K562 (cell line): ENCODE results near the gene SLC22A15.

Source experiments
- CREB1 ChIP-seq, 2 experiments: sonication (generic) in 1 of 2; formaldehyde crosslinking in 1 of 2; IDR thresholded peaks; 2 replicates each; pipeline versions ENCODE4 v1.6.1 to v1.8.0; 2012 to 2022; ENCODE audit warnings: inconsistent platforms in 1 of 2, mild to moderate bottlenecking in 1 of 2, missing genetic modification reagents in 1 of 2, moderate library complexity in 1 of 2
- CTCF ChIP-seq, 3 experiments: IDR thresholded peaks in 2 of 3; conservative IDR thresholded peaks in 1 of 3; 2 replicates each; pipeline ENCODE4 v1.5.1; 2011 to 2012; ENCODE audit warnings: low read length in 3 of 3, mild to moderate bottlenecking in 3 of 3, control low read depth in 2 of 3, improper control_type of control experiment in 1 of 3, inconsistent platforms in 1 of 3, low read depth in 1 of 3, mixed read lengths in 1 of 3, moderate library complexity in 1 of 3; ENCODE audit not compliant: insufficient read depth in 2 of 3
- GABPA ChIP-seq: fragments of 200-800 bp; sonication (Bioruptor generic); conservative IDR thresholded peaks from 2 replicates; pipeline ENCODE4 v1.6.1; 2016; ENCODE audit warnings: low read depth, missing genetic modification characterization, missing compliant biosample characterization
- POLR2AphosphoS5 ChIP-seq: IDR thresholded peaks from 2 replicates; pipeline ENCODE4 v1.6.1; 2011; ENCODE audit warnings: mild to moderate bottlenecking, low read depth, low read length, moderate library complexity; ENCODE audit not compliant: control insufficient read depth, insufficient read depth
- RAD21 ChIP-seq, 2 experiments: fragments of 250-450 bp in 1 of 2; fragments of 450-650 bp in 1 of 2; sonication (Bioruptor Pico) in 1 of 2; formaldehyde crosslinking in 1 of 2; IDR thresholded peaks in 1 of 2; conservative IDR thresholded peaks in 1 of 2; 2 replicates each; pipeline versions ENCODE4 v1.4.0 to v1.8.0; 2020 to 2022; ENCODE audit warnings: mild to moderate bottlenecking in 2 of 2, moderate library complexity in 1 of 2
- RBFOX2 ChIP-seq: fragments of 200-400 bp; formaldehyde crosslinking; IDR thresholded peaks from 2 replicates; pipeline ENCODE4 v1.6.1; 2017; ENCODE audit warnings: low read depth, mild to moderate bottlenecking, low read length, moderate library complexity
- REST ChIP-seq, 2 experiments: fragments of 450-650 bp; formaldehyde crosslinking in 1 of 2; IDR thresholded peaks; 2 replicates each; pipeline versions ENCODE4 v1.4.0 to v1.6.1; 2014 to 2020; ENCODE audit warnings: mild to moderate bottlenecking in 2 of 2, borderline replicate concordance in 1 of 2, low read depth in 1 of 2
- SAFB2 ChIP-seq: fragments of 200-400 bp; formaldehyde crosslinking; IDR thresholded peaks from 2 replicates; pipeline ENCODE4 v1.6.1; 2018; ENCODE audit warnings: borderline replicate concordance, low read length, low read depth, moderate library complexity; ENCODE audit not compliant: severe bottlenecking
- ZKSCAN1 ChIP-seq: fragments of 150-350 bp; IDR thresholded peaks from 2 replicates; pipeline ENCODE4 v1.6.1; 2016; ENCODE audit warnings: low read depth, low read length
- ZNF121 ChIP-seq: sonication (generic); formaldehyde crosslinking; conservative IDR thresholded peaks from 2 replicates; pipeline ENCODE4 v1.8.0; 2022; ENCODE audit warnings: missing genetic modification reagents
- ZNF76 ChIP-seq: fragments of 250-450 bp; sonication (Bioruptor Pico); IDR thresholded peaks from 2 replicates; pipeline ENCODE4 v1.4.0; 2020; ENCODE audit warnings: mild to moderate bottlenecking, moderate library complexity, borderline replicate concordance
- TF ChIP-seq, protein P1 (sequence below): fragments of 450-650 bp; conservative IDR thresholded peaks from 2 replicates; pipeline ENCODE4 v1.6.1; 2016; ENCODE audit warnings: missing genetic modification characterization, low read depth, mild to moderate bottlenecking, missing compliant biosample characterization, moderate library complexity

- TF ChIP-seq CTCF (IDR thresholded peaks at IDR 0.05 in 2 of 3, conservative IDR thresholded peaks at IDR 0.05 in 1 of 3; ENCODE audit: insufficient read depth in 2 of 3, low read depth in 1 of 3, low read length in 3 of 3) (no peak), ZKSCAN1 (no peak), POLR2AphosphoS5 (no peak), GABPA (tag) (no peak), SAFB2 (no peak), RBFOX2 (no peak), REST (IDR thresholded peaks at IDR 0.05; ENCODE audit: borderline replicate concordance) (no peak), REST (CRISPR knock-in tag; IDR thresholded peaks at IDR 0.05; ENCODE audit: low read depth) (no peak), ZNF121 (no peak), CREB1 (IDR thresholded peaks at IDR 0.05) (no peak), CREB1 (CRISPR knock-in tag; IDR thresholded peaks at IDR 0.05) (no peak), RAD21 (CRISPR knock-in tag; conservative IDR thresholded peaks at IDR 0.05 in 1 of 2, IDR thresholded peaks at IDR 0.05 in 1 of 2) (no peak), ZNF76 (no peak)
- TF ChIP-seq, protein P1, sequence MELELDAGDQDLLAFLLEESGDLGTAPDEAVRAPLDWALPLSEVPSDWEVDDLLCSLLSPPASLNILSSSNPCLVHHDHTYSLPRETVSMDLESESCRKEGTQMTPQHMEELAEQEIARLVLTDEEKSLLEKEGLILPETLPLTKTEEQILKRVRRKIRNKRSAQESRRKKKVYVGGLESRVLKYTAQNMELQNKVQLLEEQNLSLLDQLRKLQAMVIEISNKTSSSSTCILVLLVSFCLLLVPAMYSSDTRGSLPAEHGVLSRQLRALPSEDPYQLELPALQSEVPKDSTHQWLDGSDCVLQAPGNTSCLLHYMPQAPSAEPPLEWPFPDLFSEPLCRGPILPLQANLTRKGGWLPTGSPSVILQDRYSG (tag), result no peak
Observed at GRCh38 chr1:115973154-115973553, 3.2 kb upstream of the SLC22A15 start.
